ENCODE results near the gene TTC17.

The TTC17 gene

GRCh38 chr11:43537833-43538615 is 179.3 kb downstream of the TTC17 start:
- DNase-seq, result no peak

- no peak for DNase-seq
These were observed 183.3 kb downstream of the TTC17 start for GRCh38 chr11:43541993-43542392.

- DNase-seq, result no peak
These were observed 184.3 kb downstream of the TTC17 start for GRCh38 chr11:43542750-43543712.
